HG03280 (cell line): ENCODE data around the gene STARD13.
A peak's percentile ranks its signal among the peaks of the same experiment; 100 is the strongest.

Experiments
- ATAC-seq: cut with Tn5 transposase; IDR thresholded peaks from one replicate; pipeline ENCODE4 v1.9.1; 2021; ENCODE audit warnings: mild to moderate bottlenecking, moderate library complexity; ENCODE audit not compliant: unreplicated experiment

STARD13 gene

GRCh38 chr13:33285420-33286124, at the start of gene STARD13:
Gene STARD13, minus strand, starts transcription at chr13:33285755. Its CDS starts 117 bp downstream, at chr13:33285638.
- peak; percentile 72 for ATAC-seq

- no peak for ATAC-seq
These were observed 49.3 kb upstream of the STARD13 start for GRCh38 chr13:33334831-33335230.

GRCh38 chr13:33331962-33332361, 46.4 kb upstream of the STARD13 start:
- no peak for ATAC-seq

GRCh38 chr13:33330483-33330882, 44.9 kb upstream of the STARD13 start:
- ATAC-seq = no peak

GRCh38 chr13:33328701-33329100, 43.1 kb upstream of the STARD13 start:
- no peak for ATAC-seq

GRCh38 chr13:33326723-33327122, 41.2 kb upstream of the STARD13 start:
- no peak for ATAC-seq

- no peak for ATAC-seq
These were observed 40.7 kb upstream of the STARD13 start for GRCh38 chr13:33326246-33326645.

- no peak for ATAC-seq
These were observed 38.4 kb upstream of the STARD13 start for GRCh38 chr13:33323801-33324510.

- no peak for ATAC-seq
These were observed 37.6 kb upstream of the STARD13 start for GRCh38 chr13:33322965-33323668.

GRCh38 chr13:33322543-33322809, 36.9 kb upstream of the STARD13 start:
- no peak for ATAC-seq

- no peak for ATAC-seq
These were observed 36.4 kb upstream of the STARD13 start for GRCh38 chr13:33321686-33322542.

GRCh38 chr13:33319859-33320258, 34.3 kb upstream of the STARD13 start:
- no peak for ATAC-seq

GRCh38 chr13:33318744-33319143, 33.2 kb upstream of the STARD13 start:
- no peak for ATAC-seq

- no peak for ATAC-seq
These were observed 32.5 kb upstream of the STARD13 start for GRCh38 chr13:33318037-33318436.

- no peak for ATAC-seq
These were observed 31.3 kb upstream of the STARD13 start for GRCh38 chr13:33316890-33317289.

- ATAC-seq = no peak
These were observed 27.9 kb upstream of the STARD13 start for GRCh38 chr13:33313504-33313903.

- no peak for ATAC-seq
These were observed 27.3 kb upstream of the STARD13 start for GRCh38 chr13:33312861-33313212.

GRCh38 chr13:33312150-33312860, 26.8 kb upstream of the STARD13 start:
- no peak for ATAC-seq

- no peak for ATAC-seq
These were observed 25.5 kb upstream of the STARD13 start for GRCh38 chr13:33311040-33311439.

GRCh38 chr13:33310245-33311038, 24.9 kb upstream of the STARD13 start:
- ATAC-seq = no peak
